Fibroblast of skin of abdomen (primary cell): ENCODE measurements around the gene FAM83G. TPM values are rescaled to one million over a fixed set of nuclear protein-coding genes. Genes with fewer than 3 reads are reported as not detected.
"Not testable (repeated sequence)": the region's sequence is repeated elsewhere in the genome, so short reads cannot be mapped to it uniquely, and the experiment has no call there.

Experiments
- DNase-seq: peaks from one replicate; pipeline ENCODE4 v3.0.0-alpha.2; 2013
- polyA plus RNA-seq, 2 experiments: library from polyadenylated mRNA; unstranded; fragments of 120-200 nt; gene quantifications; one replicate each; pipeline ENCODE4 v1.2.1, GENCODE V29; 2013; ENCODE audit not compliant: insufficient read length in 2 of 2

Gene FAM83G
- polyA plus RNA-seq (2013, experiment 1 of 2; ENCODE audit: insufficient read length): 8.7 TPM
- 9.3 TPM for polyA plus RNA-seq (2013, experiment 2 of 2; ENCODE audit: insufficient read length)

GRCh38 chr17:19004421-19005136, at the start of gene FAM83G:
Gene FAM83G, minus strand, starts transcription at chr17:19004764. Its CDS starts 723 bp downstream, at chr17:19004041.
- peak; percentile 67 for DNase-seq

GRCh38 chr17:19048826-19049225, 44.3 kb upstream of the FAM83G start:
- not testable (repeated sequence) for DNase-seq

GRCh38 chr17:19047510-19047909, 42.9 kb upstream of the FAM83G start:
- DNase-seq: not testable (repeated sequence)

GRCh38 chr17:19046782-19047375, 42.3 kb upstream of the FAM83G start, which contains the start of gene GRAP:
Gene GRAP, minus strand, starts transcription at chr17:19046957. Its CDS starts 31 bp downstream, at chr17:19046926.
- DNase-seq: not testable (repeated sequence)

- DNase-seq: not testable (repeated sequence)
Measured at GRCh38 chr17:19044643-19045042, 40.1 kb upstream of the FAM83G start.

GRCh38 chr17:19043032-19043431, 38.5 kb upstream of the FAM83G start:
- not testable (repeated sequence) for DNase-seq

GRCh38 chr17:19042369-19042768, 37.8 kb upstream of the FAM83G start:
- DNase-seq: not testable (repeated sequence)

- DNase-seq: not testable (repeated sequence)
Measured at GRCh38 chr17:19041871-19042270, 37.3 kb upstream of the FAM83G start.

- DNase-seq: not testable (repeated sequence)
Measured at GRCh38 chr17:19040350-19040749, 35.8 kb upstream of the FAM83G start.

GRCh38 chr17:19038730-19039129, 34.2 kb upstream of the FAM83G start:
- DNase-seq: not testable (repeated sequence)

GRCh38 chr17:19038007-19038406, 33.4 kb upstream of the FAM83G start:
- not testable (repeated sequence) for DNase-seq

GRCh38 chr17:19037547-19037946, 33.0 kb upstream of the FAM83G start:
- DNase-seq: not testable (repeated sequence)

GRCh38 chr17:19036186-19036585, 31.6 kb upstream of the FAM83G start:
- not testable (repeated sequence) for DNase-seq

- DNase-seq: not testable (repeated sequence)
Measured at GRCh38 chr17:19032377-19032988, 27.9 kb upstream of the FAM83G start.

- DNase-seq: not testable (repeated sequence)
Measured at GRCh38 chr17:19031729-19032128, 27.2 kb upstream of the FAM83G start.

GRCh38 chr17:19030771-19031449, 26.3 kb upstream of the FAM83G start:
- DNase-seq: not testable (repeated sequence)

- not testable (repeated sequence) for DNase-seq
Measured at GRCh38 chr17:19029740-19030139, 25.2 kb upstream of the FAM83G start.

- DNase-seq: not testable (repeated sequence)
Measured at GRCh38 chr17:19028671-19029070, 24.1 kb upstream of the FAM83G start.

GRCh38 chr17:19024101-19025078, 19.8 kb upstream of the FAM83G start:
- peak; percentile 24 for DNase-seq

GRCh38 chr17:19023209-19023999, 18.8 kb upstream of the FAM83G start:
- DNase-seq: no peak
